MCF 10A (cell line): ENCODE data around the gene DCT. TPM values are rescaled to one million over a fixed set of nuclear protein-coding genes. Genes with fewer than 3 reads are reported as not detected.

ENCODE experiments used
- BruUV-seq: library from RNA; stranded (reverse); fragments of 400-500 nt; replicated peaks from 2 replicates; lab custom pipeline; 2021; lab: Mats Ljungman, UMichigan
- CTCF ChIA-PET: fragments of 300-600 bp; sonication (Branson Sonifier 250); formaldehyde crosslinking; extraction: SDS; loops from one replicate; lab custom pipeline; 2021; ENCODE audit warnings: antibody characterized with exemption, inconsistent platforms; lab: Yijun Ruan, JAX
- POLR2A ChIA-PET: fragments of 300-600, 350-650 bp; sonication (Branson Sonifier 250); formaldehyde crosslinking; extraction: SDS; loops from one replicate; lab custom pipeline; 2020; ENCODE audit warnings: antibody characterized with exemption, inconsistent platforms; lab: Yijun Ruan, JAX
- DNase-seq: peaks from one replicate; pipeline ENCODE4 v3.0.0-alpha.2; 2018; ENCODE audit not compliant: unreplicated experiment
- H3K27ac Mint-ChIP-seq: one replicate; pipeline ENCODE4 v1.8.0; 2022; ENCODE audit warnings: mild to moderate bottlenecking, low read depth, mixed read lengths; ENCODE audit not compliant: unreplicated experiment
- H3K27me3 Mint-ChIP-seq: one replicate; pipeline ENCODE4 v1.8.0; 2022; ENCODE audit warnings: mixed read lengths; ENCODE audit not compliant: insufficient read depth, unreplicated experiment
- H3K36me3 Mint-ChIP-seq: one replicate; pipeline ENCODE4 v1.8.0; 2022; ENCODE audit warnings: mild to moderate bottlenecking, moderate library complexity, mixed read lengths; ENCODE audit not compliant: insufficient read depth, unreplicated experiment
- H3K4me1 Mint-ChIP-seq: one replicate; pipeline ENCODE4 v1.8.0; 2022; ENCODE audit warnings: mixed read lengths; ENCODE audit not compliant: insufficient read depth, unreplicated experiment
- H3K4me3 Mint-ChIP-seq: one replicate; pipeline ENCODE4 v1.8.0; 2022; ENCODE audit warnings: mild to moderate bottlenecking, moderate library complexity, mixed read lengths; ENCODE audit not compliant: unreplicated experiment
- H3K9me3 Mint-ChIP-seq: one replicate; pipeline ENCODE4 v1.8.0; 2022; ENCODE audit warnings: mixed read lengths; ENCODE audit not compliant: unreplicated experiment
- intact Hi-C: fragments of 100-400 bp; cut with micrococcal nuclease; formaldehyde crosslinking; loops from 2 replicates; pipeline ENCODE4 v1.14.1; 2022
- total RNA-seq: library from RNA; stranded (reverse); gene quantifications from 2 replicates; pipeline ENCODE4 v1.2.3, GENCODE V29; 2022
- TF ChIP-seq, protein P1 (sequence below): fragments of 200-600 bp; IDR thresholded peaks from one replicate; pipeline ENCODE4 v1.8.0; 2022; ENCODE audit warnings: antibody characterized with exemption, mild to moderate bottlenecking; ENCODE audit not compliant: unreplicated experiment

The DCT gene
- total RNA-seq, 1 experiment from 2014 or later, result not detected

DNA sequence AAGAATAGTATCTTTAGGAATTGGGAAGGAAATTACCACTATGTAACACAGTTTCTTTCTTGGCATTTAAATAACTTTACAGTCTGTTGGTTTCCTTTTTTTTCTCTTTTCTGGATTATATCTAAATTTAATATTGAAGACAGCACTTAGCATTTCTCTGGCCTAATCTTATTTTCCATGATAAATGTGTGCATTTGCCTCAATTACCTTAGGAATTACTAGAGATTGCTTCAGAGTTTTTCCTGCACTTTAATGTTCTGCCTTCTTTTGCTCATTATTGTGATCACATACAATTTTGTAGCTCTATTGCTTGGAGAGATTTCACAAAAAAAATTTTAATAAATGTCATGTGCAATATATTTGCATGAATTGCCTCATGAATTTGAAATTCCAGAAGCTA, 25.1 kb downstream of the DCT start:
- no peak overlapping the region for H3K27ac Mint-ChIP-seq
- POLR2A ChIA-PET, result no interaction called here
- H3K4me3 Mint-ChIP-seq, result no peak overlapping the region

DNA sequence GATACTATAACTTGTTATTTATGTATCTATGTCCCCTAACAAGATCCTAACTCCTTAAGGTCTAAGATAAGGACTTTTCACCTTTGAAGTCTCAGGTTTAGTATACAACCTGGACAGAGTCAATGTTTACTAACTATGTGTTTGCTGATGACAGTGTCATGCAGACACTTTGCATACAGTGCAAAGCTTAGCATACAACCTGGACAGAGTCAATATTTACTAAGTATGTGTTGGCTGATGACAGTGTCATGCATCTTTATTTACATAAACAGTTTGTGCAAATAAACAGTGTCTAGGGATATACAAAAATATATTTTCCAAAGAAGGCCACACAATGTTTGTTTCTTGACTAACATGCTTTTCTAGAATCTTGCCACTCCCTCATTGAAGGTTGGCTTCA, 34.7 kb downstream of the DCT start:
- H3K27ac Mint-ChIP-seq, result no peak overlapping the region
- TF ChIP-seq, protein P1, sequence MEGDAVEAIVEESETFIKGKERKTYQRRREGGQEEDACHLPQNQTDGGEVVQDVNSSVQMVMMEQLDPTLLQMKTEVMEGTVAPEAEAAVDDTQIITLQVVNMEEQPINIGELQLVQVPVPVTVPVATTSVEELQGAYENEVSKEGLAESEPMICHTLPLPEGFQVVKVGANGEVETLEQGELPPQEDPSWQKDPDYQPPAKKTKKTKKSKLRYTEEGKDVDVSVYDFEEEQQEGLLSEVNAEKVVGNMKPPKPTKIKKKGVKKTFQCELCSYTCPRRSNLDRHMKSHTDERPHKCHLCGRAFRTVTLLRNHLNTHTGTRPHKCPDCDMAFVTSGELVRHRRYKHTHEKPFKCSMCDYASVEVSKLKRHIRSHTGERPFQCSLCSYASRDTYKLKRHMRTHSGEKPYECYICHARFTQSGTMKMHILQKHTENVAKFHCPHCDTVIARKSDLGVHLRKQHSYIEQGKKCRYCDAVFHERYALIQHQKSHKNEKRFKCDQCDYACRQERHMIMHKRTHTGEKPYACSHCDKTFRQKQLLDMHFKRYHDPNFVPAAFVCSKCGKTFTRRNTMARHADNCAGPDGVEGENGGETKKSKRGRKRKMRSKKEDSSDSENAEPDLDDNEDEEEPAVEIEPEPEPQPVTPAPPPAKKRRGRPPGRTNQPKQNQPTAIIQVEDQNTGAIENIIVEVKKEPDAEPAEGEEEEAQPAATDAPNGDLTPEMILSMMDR, result no peak
- H3K36me3 Mint-ChIP-seq, result no peaks in the 10 kb centered on the region
- no peak for DNase-seq
- H3K4me3 Mint-ChIP-seq, result no peak overlapping the region
- no peaks in the 10 kb centered on the region for H3K4me1 Mint-ChIP-seq
- POLR2A ChIA-PET, result no interaction called here
- peaks cover 13% of the 10 kb centered on the region for H3K27me3 Mint-ChIP-seq
- H3K9me3 Mint-ChIP-seq, result no peaks in the 10 kb centered on the region
- BruUV-seq, result no TSS peak
- intact Hi-C loops, result no loop called here
- CTCF ChIA-PET, result no interaction called here

More for the DNA sequence above, 25.1 kb downstream of the DCT start:
- H3K36me3 Mint-ChIP-seq, result no peaks in the 10 kb centered on the region
- BruUV-seq, result no TSS peak
- CTCF ChIA-PET, result interaction anchor here (0.6 to 1.3 kb wide), 6 partner anchors 16 to 212 kb away, joined by 3 to 6 read pairs (median 3); no protein-coding TSS in a partner anchor
- H3K27me3 Mint-ChIP-seq, result no peaks in the 10 kb centered on the region
- intact Hi-C loops, result no loop called here
- no peaks in the 10 kb centered on the region for H3K9me3 Mint-ChIP-seq
- DNase-seq, result no peak
- TF ChIP-seq, protein P1, result no peak
- no peaks in the 10 kb centered on the region for H3K4me1 Mint-ChIP-seq

DNA sequence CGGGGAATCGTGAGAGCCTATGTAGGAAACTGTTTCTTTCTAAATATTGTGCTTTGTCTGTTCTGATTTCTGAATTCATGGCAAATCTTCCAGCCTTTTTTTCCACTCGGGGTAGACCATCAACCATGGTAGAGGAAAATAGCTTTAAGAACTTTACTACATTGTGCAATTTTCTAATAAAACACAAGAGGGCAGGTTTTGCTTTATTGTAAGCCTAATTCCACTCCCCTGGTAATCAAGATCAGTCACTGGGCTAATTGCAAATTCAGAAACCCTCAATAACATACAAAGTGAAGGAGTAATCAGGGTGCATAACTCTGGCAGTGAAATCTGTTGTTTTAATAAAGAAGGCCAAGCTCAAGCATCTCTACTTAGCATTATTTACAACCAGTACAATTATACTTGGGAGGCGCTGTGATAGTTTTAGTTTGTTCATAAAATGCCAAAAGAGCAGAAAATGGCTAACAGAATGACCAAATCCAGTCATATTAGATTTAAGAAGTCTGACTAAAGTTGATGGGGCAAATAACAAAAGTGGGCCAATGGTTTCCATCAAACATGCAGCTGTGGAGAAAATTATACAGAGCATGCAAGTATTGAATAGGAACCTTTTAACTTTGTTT, 43.8 kb downstream of the DCT start:
- Mint-ChIP-seq H3K9me3 (no peaks in the 10 kb centered on the region), H3K36me3 (no peaks in the 10 kb centered on the region), H3K27me3 (peaks cover 20% of the 10 kb centered on the region), H3K27ac (no peak overlapping the region), H3K4me3 (no peak overlapping the region), H3K4me1 (no peaks in the 10 kb centered on the region)
- POLR2A ChIA-PET, result interaction anchor here (0.6 to 2.8 kb wide), 4 partner anchors 160 to 184 kb away, joined by 3 to 8 read pairs (median 4); partner anchors contain the start of genes GPR180 and TGDS
- TF ChIP-seq, protein P1, result peak; percentile 63
- peak; percentile 55 for DNase-seq
- CTCF ChIA-PET, result interaction anchor here (0.6 to 10.9 kb wide), 38 partner anchors 8 to 1937 kb away, joined by 3 to 240 read pairs (median 4); partner anchors contain the start of gene TGDS
- intact Hi-C loops, result loop anchor here (1.0 to 5.0 kb wide), 3 partner anchors 114 to 722 kb away; no protein-coding TSS in a partner anchor
- BruUV-seq, result no TSS peak

DNA sequence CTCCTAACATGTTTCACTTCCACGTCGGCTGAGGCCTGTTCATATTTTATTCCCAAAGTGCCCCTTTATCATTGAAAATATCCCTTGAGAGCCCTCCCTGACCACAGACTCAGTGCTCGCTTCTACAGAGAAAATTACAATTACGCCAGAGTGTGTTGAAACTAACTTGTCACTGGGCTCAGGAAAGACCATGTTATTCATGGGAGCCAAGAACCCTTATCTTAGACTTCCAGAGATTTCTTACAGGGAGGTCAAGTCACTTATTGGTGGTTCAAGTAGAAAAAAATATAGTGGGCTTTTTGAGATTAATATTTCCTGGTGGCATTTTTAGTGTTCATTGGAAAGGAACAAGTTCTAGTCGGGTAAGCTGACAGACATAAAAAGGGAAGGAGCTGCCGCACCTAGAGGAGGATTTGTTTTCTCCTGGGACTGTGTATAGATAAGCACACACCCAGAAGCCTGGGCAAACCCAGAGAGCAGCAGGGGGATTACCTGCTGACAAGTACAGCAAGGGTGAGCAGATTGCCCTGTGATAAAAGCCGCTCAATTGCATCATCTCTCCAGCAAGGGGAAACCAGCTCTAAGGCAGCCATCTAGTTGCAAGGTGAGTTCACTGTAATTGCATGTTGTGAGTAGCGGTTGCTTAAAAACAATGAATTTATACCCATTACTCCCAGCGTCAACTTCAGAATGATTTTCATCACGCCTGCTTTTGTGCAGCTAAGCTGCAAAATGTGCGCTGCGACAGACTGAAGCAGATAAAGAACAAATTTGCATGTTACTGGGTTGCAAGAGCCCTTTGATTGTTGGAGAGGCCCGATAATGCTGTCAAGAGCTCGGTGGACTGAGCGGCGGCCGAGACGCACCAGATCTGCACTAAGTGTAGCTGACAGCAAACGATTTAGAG, 46.2 kb downstream of the DCT start:
- no TSS peak for BruUV-seq
- Mint-ChIP-seq H3K4me1 (no peaks in the 10 kb centered on the region), H3K27me3 (no peaks in the 10 kb centered on the region), H3K9me3 (no peaks in the 10 kb centered on the region), H3K36me3 (no peaks in the 10 kb centered on the region), H3K27ac (no peak overlapping the region), H3K4me3 (no peak overlapping the region)
- intact Hi-C loops, result no loop called here
- POLR2A ChIA-PET, result no interaction called here
- TF ChIP-seq, protein P1, result no peak
- CTCF ChIA-PET, result interaction anchor here (0.6 to 10.9 kb wide), 8 partner anchors 14 to 721 kb away, joined by 3 to 240 read pairs (median 3); no protein-coding TSS in a partner anchor
- no peak for DNase-seq
